C4-2B (cell line): ENCODE results near the gene KIF19.
A peak's percentile ranks its signal among the peaks of the same experiment; 100 is the strongest.

ENCODE experiments used
- H3K27ac ChIP-seq: fragments of 450-650 bp; 2 replicates; pipeline ENCODE4 v1.5.1; 2017
- ZFX ChIP-seq: fragments of 450-650 bp; IDR thresholded peaks from 2 replicates; pipeline ENCODE4 v1.6.1; 2017
- TF ChIP-seq, protein P1 (sequence below): fragments of 450-650 bp; conservative IDR thresholded peaks from 2 replicates; pipeline ENCODE4 v1.5.1; 2017; ENCODE audit warnings: mild to moderate bottlenecking

Gene KIF19

DNA sequence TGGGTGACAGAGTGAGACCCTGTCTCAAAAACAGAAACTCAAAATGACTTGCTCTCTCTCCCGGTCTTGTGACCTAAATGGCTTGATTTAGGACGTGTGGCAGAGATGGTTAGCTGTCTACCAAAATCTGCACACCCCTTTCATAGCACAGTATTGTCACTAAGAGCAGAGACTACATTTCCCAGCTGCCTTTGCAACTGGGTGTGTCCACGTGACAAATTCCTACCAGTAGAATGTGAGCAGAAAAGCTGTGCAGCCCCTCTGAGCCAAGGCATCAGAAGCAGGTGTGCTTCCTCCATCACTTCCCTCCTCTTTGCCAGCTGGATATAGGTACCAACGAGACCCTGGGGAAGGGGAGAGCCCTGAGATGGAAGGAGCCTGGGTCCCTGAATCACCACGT lies 66.8 kb downstream of the KIF19 start:
- TF ChIP-seq, protein P1, sequence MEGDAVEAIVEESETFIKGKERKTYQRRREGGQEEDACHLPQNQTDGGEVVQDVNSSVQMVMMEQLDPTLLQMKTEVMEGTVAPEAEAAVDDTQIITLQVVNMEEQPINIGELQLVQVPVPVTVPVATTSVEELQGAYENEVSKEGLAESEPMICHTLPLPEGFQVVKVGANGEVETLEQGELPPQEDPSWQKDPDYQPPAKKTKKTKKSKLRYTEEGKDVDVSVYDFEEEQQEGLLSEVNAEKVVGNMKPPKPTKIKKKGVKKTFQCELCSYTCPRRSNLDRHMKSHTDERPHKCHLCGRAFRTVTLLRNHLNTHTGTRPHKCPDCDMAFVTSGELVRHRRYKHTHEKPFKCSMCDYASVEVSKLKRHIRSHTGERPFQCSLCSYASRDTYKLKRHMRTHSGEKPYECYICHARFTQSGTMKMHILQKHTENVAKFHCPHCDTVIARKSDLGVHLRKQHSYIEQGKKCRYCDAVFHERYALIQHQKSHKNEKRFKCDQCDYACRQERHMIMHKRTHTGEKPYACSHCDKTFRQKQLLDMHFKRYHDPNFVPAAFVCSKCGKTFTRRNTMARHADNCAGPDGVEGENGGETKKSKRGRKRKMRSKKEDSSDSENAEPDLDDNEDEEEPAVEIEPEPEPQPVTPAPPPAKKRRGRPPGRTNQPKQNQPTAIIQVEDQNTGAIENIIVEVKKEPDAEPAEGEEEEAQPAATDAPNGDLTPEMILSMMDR = no peak
- TF ChIP-seq ZFX = no peak

GRCh38 chr17:74393346-74393942 lies 67.4 kb downstream of the KIF19 start:
- TF ChIP-seq, protein P1 = no peak
- TF ChIP-seq ZFX = no peak
- no peak overlapping the region for H3K27ac ChIP-seq

More for the DNA sequence above, 66.8 kb downstream of the KIF19 start:
- no peak overlapping the region for H3K27ac ChIP-seq

DNA sequence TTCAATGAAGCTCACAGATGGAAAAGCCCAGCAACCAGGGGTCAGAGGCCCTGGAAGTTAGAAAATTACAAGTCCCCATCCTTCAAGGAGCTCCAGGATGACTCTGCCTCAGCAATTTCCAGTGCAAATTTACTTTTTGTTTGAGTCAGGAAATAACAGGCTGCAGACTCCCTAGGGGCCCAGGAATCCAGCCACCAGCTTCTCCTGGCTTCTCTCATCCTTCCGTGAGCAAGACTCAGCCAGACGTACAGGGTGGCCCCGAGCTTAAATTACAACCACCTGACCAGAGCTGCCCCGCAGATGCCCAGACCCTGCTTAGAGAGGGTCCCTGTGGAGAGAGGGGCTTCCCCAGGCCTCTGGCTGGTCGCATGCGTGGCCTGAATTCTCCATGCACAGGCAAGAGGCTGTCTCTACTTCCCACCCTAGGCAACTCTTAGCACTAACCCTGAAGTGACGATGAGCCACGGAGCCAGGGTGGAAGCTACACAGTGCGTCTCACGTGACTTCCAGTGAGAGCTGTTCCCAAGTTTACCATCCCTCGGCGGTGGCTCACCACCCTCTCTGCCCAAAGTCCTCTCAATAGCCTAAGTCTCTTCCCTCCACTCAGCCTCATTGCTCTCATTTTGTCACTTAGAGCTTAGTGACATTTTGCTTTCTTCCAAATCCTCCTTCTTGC lies 68.4 kb downstream of the KIF19 start:
- TF ChIP-seq, protein P1 = no peak
- no peak for TF ChIP-seq ZFX
- peak overlapping the region; percentile 36 for H3K27ac ChIP-seq

- peak; percentile 17; the same call in 1 of the 2 replicates for TF ChIP-seq ZFX
- TF ChIP-seq, protein P1 = no peak
- H3K27ac ChIP-seq = peak overlapping the region; percentile 36
Observed at GRCh38 chr17:74394977-74395376, 69.0 kb downstream of the KIF19 start.

GRCh38 chr17:74396567-74396966 lies 70.5 kb downstream of the KIF19 start:
- H3K27ac ChIP-seq = no peak overlapping the region
- TF ChIP-seq ZFX = no peak
- TF ChIP-seq, protein P1 = no peak

GRCh38 chr17:74402048-74402447 lies 76.0 kb downstream of the KIF19 start:
- TF ChIP-seq, protein P1 = no peak
- TF ChIP-seq ZFX = no peak
- H3K27ac ChIP-seq = no peak overlapping the region

- H3K27ac ChIP-seq = no peak overlapping the region
- TF ChIP-seq ZFX = no peak
- TF ChIP-seq, protein P1 = no peak
Observed at GRCh38 chr17:74403512-74404137, 77.6 kb downstream of the KIF19 start.
